HG03060 (cell line): ENCODE data around the gene AHCTF1.
"Not testable (repeated sequence)": the region's sequence is repeated elsewhere in the genome, so short reads cannot be mapped to it uniquely, and the experiment has no call there.

Experiments
- ATAC-seq: cut with Tn5 transposase; IDR thresholded peaks from one replicate; pipeline ENCODE4 v1.9.1; 2021; ENCODE audit warnings: low read depth, moderate number of reproducible peaks; ENCODE audit not compliant: unreplicated experiment

Gene AHCTF1

GRCh38 chr1:246838118-246838456, 93.7 kb downstream of the AHCTF1 start:
- ATAC-seq, result no peak

GRCh38 chr1:246837418-246838117, 94.2 kb downstream of the AHCTF1 start:
- ATAC-seq, result no peak

GRCh38 chr1:246836209-246836966, 95.4 kb downstream of the AHCTF1 start:
- no peak for ATAC-seq

GRCh38 chr1:246831543-246831942, 100.2 kb downstream of the AHCTF1 start:
- no peak for ATAC-seq

- no peak for ATAC-seq
Observed at GRCh38 chr1:246828818-246829217, 102.9 kb downstream of the AHCTF1 start.

GRCh38 chr1:246827396-246827795, 104.4 kb downstream of the AHCTF1 start:
- ATAC-seq, result no peak

- no peak for ATAC-seq
Observed at GRCh38 chr1:246825557-246826175, 106.1 kb downstream of the AHCTF1 start.

GRCh38 chr1:246824541-246824940, 107.2 kb downstream of the AHCTF1 start:
- ATAC-seq, result no peak

GRCh38 chr1:246822154-246822553, 109.6 kb downstream of the AHCTF1 start:
- not testable (repeated sequence) for ATAC-seq

- no peak for ATAC-seq
Observed at GRCh38 chr1:246820666-246821065, 111.1 kb downstream of the AHCTF1 start.

GRCh38 chr1:246817778-246818177, 114.0 kb downstream of the AHCTF1 start:
- not testable (repeated sequence) for ATAC-seq

GRCh38 chr1:246815693-246816270, 116.0 kb downstream of the AHCTF1 start:
- ATAC-seq, result peak; percentile 92

- ATAC-seq, result no peak
Observed at GRCh38 chr1:246814890-246815289, 116.9 kb downstream of the AHCTF1 start.

GRCh38 chr1:246813325-246813724, 118.4 kb downstream of the AHCTF1 start:
- ATAC-seq, result not testable (repeated sequence)

GRCh38 chr1:246811985-246812384, 119.8 kb downstream of the AHCTF1 start:
- no peak for ATAC-seq

- no peak for ATAC-seq
Observed at GRCh38 chr1:246809473-246809872, 122.3 kb downstream of the AHCTF1 start.

GRCh38 chr1:246805135-246805716, 126.5 kb downstream of the AHCTF1 start:
- no peak for ATAC-seq

GRCh38 chr1:246803883-246804282, 127.9 kb downstream of the AHCTF1 start:
- no peak for ATAC-seq

- no peak for ATAC-seq
Observed at GRCh38 chr1:246803373-246803772, 128.4 kb downstream of the AHCTF1 start.

- no peak for ATAC-seq
Observed at GRCh38 chr1:246801241-246802020, 130.3 kb downstream of the AHCTF1 start.
